ENCODE results near the gene SORCS2. TPM values are rescaled to one million over a fixed set of nuclear protein-coding genes. Genes with fewer than 3 reads are reported as not detected.

SORCS2 gene
- total and polyA plus RNA-seq, 4 donors: 2.2 to 7.7 (median 2.5) TPM

- peaks cover 0 to 7% (median 6%) of the 10 kb centered on the region in 5 donors for H3K4me1 ChIP-seq (ENCODE audit: control insufficient read depth in 5 of 5, insufficient read depth in 5 of 5, low read length in 5 of 5)
- peak within 1 kb of the TSS in 1 of 2 donors; percentile 11 for H3K27ac ChIP-seq (ENCODE audit: low read depth in 1 of 2, low read length in 1 of 2)
- ATAC-seq (ENCODE audit: insufficient read depth, low FRiP score): peak; percentile 82
Observed at GRCh38 chr4:7434766-7435150, 242.4 kb downstream of the SORCS2 start, which contains the start of gene PSAPL1. PSAPL1 (minus strand) TSS chr4:7434930; CDS start chr4:7434879, 51 bp downstream.

GRCh38 chr4:7435471-7436061 lies 243.2 kb downstream of the SORCS2 start:
- Histone ChIP-seq H3K27ac (ENCODE audit: low read depth in 1 of 2, low read length in 1 of 2) (peak overlapping the region in 1 of 2 donors; percentile 11), H3K27me3 (ENCODE audit: control insufficient read depth in 3 of 3, insufficient read depth in 3 of 3, low read length in 2 of 3) (no peaks in the 10 kb centered on the region), H3K9me3 (ENCODE audit: control insufficient read depth in 4 of 4, insufficient read depth in 3 of 4, low read length in 3 of 4) (peaks cover 0 to 1% (median 0%) of the 10 kb centered on the region in 4 donors), H3K36me3 (ENCODE audit: control insufficient read depth in 4 of 4, insufficient read depth in 4 of 4, low read length in 4 of 4) (no peaks in the 10 kb centered on the region), H3K9ac (ENCODE audit: insufficient read depth in 1 of 2, low read length in 2 of 2) (no peak overlapping the region), H3K4me3 (no peak overlapping the region), H3K4me1 (ENCODE audit: control insufficient read depth in 5 of 5, insufficient read depth in 5 of 5, low read length in 5 of 5) (peaks cover 0 to 7% (median 6%) of the 10 kb centered on the region in 5 donors)
- peak; percentile 51 for ATAC-seq (ENCODE audit: insufficient read depth, low FRiP score)
- peak in 2 of 3 donors; percentile 41 to 59 for DNase-seq
- no peak for TF ChIP-seq CTCF (IDR thresholded peaks at IDR 0.05; ENCODE audit: control extremely low read depth, extremely low read depth)
- 49 to 73% methylated on average over 11 of the region's 11 CpGs for WGBS, 2 donors

More at GRCh38 chr4:7434766-7435150, 242.4 kb downstream of the SORCS2 start, which contains the start of gene PSAPL1:
- TF ChIP-seq CTCF (IDR thresholded peaks at IDR 0.05; ENCODE audit: control extremely low read depth, extremely low read depth): no peak
- Histone ChIP-seq H3K27me3 (ENCODE audit: control insufficient read depth in 3 of 3, insufficient read depth in 3 of 3, low read length in 2 of 3) (no peaks in the 10 kb centered on the region), H3K9ac (ENCODE audit: insufficient read depth in 1 of 2, low read length in 2 of 2) (no peak within 1 kb of the TSS), H3K4me3 (no peak within 1 kb of the TSS), H3K36me3 (ENCODE audit: control insufficient read depth in 4 of 4, insufficient read depth in 4 of 4, low read length in 4 of 4) (no peaks in the 10 kb centered on the region), H3K9me3 (ENCODE audit: control insufficient read depth in 4 of 4, insufficient read depth in 3 of 4, low read length in 3 of 4) (peaks cover 0 to under 1% (median 0%) of the 10 kb centered on the region in 4 donors)
- 27 to 32% methylated on average over 7 of the region's 7 CpGs for WGBS, 2 donors
- peak in 1 of 3 donors; percentile 31 for DNase-seq

GRCh38 chr4:7436256-7436655 lies 243.9 kb downstream of the SORCS2 start:
- DNase-seq (no peak), ATAC-seq (ENCODE audit: insufficient read depth, low FRiP score) (no peak)
- Histone ChIP-seq H3K36me3 (ENCODE audit: control insufficient read depth in 4 of 4, insufficient read depth in 4 of 4, low read length in 4 of 4) (no peaks in the 10 kb centered on the region), H3K27ac (ENCODE audit: low read depth in 1 of 2, low read length in 1 of 2) (no peak overlapping the region), H3K4me3 (no peak overlapping the region), H3K27me3 (ENCODE audit: control insufficient read depth in 3 of 3, insufficient read depth in 3 of 3, low read length in 2 of 3) (no peaks in the 10 kb centered on the region), H3K9ac (ENCODE audit: insufficient read depth in 1 of 2, low read length in 2 of 2) (no peak overlapping the region), H3K9me3 (ENCODE audit: control insufficient read depth in 4 of 4, insufficient read depth in 3 of 4, low read length in 3 of 4) (peaks cover 0 to 1% (median 0%) of the 10 kb centered on the region in 4 donors), H3K4me1 (ENCODE audit: control insufficient read depth in 5 of 5, insufficient read depth in 5 of 5, low read length in 5 of 5) (peaks cover 0 to 7% (median 5%) of the 10 kb centered on the region in 5 donors)
- TF ChIP-seq CTCF (IDR thresholded peaks at IDR 0.05; ENCODE audit: control extremely low read depth, extremely low read depth): no peak
- WGBS, 2 donors: 81 to 83% methylated on average over 13 of the region's 13 CpGs
